ENCODE data around the gene TSHZ2. TPM values are rescaled to one million over a fixed set of nuclear protein-coding genes. Genes with fewer than 3 reads are reported as not detected.

TSHZ2 gene
- total RNA-seq, 2 donors from 2014 or later = 3.3 to 6.2 TPM

DNA sequence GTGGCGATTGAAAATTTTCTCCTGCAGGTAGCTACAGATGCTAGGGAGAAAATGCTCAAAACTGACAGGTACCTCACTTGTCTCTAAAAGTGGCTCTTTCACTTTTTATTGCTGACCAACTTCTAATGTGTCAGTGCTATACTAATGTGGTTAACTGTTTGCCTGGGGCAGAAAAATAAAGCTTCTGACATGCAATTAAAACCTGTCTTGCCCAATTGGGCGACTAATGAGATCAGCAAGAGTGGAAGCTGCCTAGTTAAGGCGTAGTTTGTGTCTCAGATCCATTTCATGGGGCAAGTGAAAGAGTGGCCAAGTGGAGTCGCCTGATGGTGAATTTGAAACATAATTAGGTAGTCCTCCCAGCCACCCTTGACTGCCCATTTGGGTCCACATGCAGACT, 193.3 kb downstream of the TSHZ2 start:
- Histone ChIP-seq H3K4me3 (no peak overlapping the region), H3K27me3 (no peaks in the 10 kb centered on the region), H3K36me3 (no peaks in the 10 kb centered on the region), H3K9me3 (no peaks in the 10 kb centered on the region), H3K27ac (no peak overlapping the region), H3K4me1 (no peaks in the 10 kb centered on the region)
- TF ChIP-seq, protein P1, sequence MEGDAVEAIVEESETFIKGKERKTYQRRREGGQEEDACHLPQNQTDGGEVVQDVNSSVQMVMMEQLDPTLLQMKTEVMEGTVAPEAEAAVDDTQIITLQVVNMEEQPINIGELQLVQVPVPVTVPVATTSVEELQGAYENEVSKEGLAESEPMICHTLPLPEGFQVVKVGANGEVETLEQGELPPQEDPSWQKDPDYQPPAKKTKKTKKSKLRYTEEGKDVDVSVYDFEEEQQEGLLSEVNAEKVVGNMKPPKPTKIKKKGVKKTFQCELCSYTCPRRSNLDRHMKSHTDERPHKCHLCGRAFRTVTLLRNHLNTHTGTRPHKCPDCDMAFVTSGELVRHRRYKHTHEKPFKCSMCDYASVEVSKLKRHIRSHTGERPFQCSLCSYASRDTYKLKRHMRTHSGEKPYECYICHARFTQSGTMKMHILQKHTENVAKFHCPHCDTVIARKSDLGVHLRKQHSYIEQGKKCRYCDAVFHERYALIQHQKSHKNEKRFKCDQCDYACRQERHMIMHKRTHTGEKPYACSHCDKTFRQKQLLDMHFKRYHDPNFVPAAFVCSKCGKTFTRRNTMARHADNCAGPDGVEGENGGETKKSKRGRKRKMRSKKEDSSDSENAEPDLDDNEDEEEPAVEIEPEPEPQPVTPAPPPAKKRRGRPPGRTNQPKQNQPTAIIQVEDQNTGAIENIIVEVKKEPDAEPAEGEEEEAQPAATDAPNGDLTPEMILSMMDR (IDR thresholded peaks at IDR 0.05) = no peak
- DNase-seq (ENCODE audit: low spot score) = no peak

DNA sequence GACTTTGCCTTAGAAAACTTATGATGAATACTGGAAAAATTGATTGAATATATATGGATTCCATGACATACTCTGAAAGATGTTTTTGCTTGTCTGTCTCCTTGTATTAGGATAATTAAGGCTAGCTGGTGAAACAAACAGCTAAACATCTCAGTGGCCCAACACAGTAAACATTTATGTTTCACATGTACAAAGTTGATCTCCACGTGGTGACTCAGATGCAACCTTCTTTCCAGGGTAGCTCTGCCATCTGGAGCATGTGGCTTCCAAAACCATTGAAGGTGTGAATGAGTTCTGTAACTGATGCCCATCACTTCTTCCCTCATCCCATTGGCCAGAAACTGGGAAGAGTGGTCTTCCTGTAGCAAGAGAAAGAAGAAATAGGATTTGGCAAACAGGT, 196.3 kb downstream of the TSHZ2 start:
- no peak for DNase-seq (ENCODE audit: low spot score)
- Histone ChIP-seq H3K4me3 (no peak overlapping the region), H3K9me3 (no peaks in the 10 kb centered on the region), H3K27ac (no peak overlapping the region), H3K36me3 (no peaks in the 10 kb centered on the region), H3K4me1 (no peaks in the 10 kb centered on the region), H3K27me3 (no peaks in the 10 kb centered on the region)
- TF ChIP-seq, protein P1 (IDR thresholded peaks at IDR 0.05) = no peak

DNA sequence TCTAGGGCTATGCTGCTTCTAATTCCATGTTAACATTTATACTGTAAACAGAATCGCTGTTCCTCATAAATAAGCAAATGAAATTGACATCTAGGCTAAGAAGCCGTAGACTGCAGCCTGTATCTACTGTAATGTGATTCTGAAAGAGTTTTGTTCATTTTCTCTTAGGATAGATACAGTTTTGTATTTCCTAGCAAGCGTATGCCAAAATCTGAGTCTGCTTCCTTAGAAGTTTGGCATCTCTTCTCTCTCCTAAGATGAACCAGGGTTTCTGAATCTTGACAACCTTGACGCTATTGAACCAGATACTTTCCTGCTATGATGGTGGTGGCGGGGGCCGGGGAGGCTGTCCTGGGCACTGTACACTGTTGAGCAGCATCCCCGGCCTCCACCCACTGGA, 198.0 kb downstream of the TSHZ2 start:
- Histone ChIP-seq H3K27ac (no peak overlapping the region), H3K36me3 (no peaks in the 10 kb centered on the region), H3K9me3 (no peaks in the 10 kb centered on the region), H3K27me3 (no peaks in the 10 kb centered on the region), H3K4me1 (no peaks in the 10 kb centered on the region), H3K4me3 (no peak overlapping the region)
- DNase-seq (ENCODE audit: low spot score) = no peak
- TF ChIP-seq, protein P1 (IDR thresholded peaks at IDR 0.05) = no peak

DNA sequence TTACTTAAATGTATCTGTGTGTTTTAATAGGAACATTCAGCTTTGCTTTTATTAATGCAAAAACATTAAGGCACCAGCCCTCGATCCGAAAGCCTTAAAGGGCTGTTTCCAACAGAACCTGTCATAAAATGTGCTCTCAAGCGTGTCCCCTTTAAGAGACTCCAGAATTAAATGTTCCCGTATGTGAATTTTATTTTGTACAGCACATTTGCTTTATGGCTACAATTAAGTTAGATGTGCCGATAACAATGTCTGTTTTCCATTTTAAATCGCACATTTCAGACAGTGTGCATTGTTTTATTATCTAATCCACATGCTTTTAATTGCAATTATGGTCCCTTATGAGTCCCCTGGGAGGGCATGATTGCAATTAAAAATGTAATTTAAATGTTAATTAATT, 198.9 kb downstream of the TSHZ2 start:
- no peak overlapping the region for H3K27ac ChIP-seq
- TF ChIP-seq, protein P1 (IDR thresholded peaks at IDR 0.05) = no peak
- H3K27me3 ChIP-seq = no peaks in the 10 kb centered on the region
- H3K36me3 ChIP-seq = no peaks in the 10 kb centered on the region
- no peaks in the 10 kb centered on the region for H3K9me3 ChIP-seq
- H3K4me3 ChIP-seq = no peak overlapping the region
- DNase-seq (ENCODE audit: low spot score) = no peak
- H3K4me1 ChIP-seq = no peaks in the 10 kb centered on the region

DNA sequence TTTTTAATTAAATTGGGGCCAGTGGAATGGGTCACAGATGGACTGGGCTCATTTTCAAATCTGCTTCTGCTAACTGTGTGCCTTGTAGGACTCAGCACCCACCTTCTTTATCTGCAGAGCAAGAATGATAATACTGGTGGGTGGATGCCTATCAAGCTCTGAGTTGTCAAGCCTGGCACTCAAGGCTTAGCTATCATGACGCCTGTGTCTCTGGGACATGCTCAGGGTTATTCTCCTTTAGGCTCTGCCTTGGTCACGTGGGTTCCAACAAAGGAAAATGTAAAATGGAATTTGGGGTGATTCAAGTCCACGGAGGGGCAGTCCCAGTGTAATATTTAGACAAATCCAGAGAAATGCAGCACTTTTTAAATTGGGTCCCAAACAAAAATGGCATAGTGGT, 202.3 kb downstream of the TSHZ2 start:
- Histone ChIP-seq H3K27ac (no peak overlapping the region), H3K36me3 (no peaks in the 10 kb centered on the region), H3K4me1 (no peaks in the 10 kb centered on the region), H3K4me3 (no peak overlapping the region), H3K27me3 (no peaks in the 10 kb centered on the region), H3K9me3 (no peaks in the 10 kb centered on the region)
- DNase-seq (ENCODE audit: low spot score) = no peak
- TF ChIP-seq, protein P1 (IDR thresholded peaks at IDR 0.05) = no peak

DNA sequence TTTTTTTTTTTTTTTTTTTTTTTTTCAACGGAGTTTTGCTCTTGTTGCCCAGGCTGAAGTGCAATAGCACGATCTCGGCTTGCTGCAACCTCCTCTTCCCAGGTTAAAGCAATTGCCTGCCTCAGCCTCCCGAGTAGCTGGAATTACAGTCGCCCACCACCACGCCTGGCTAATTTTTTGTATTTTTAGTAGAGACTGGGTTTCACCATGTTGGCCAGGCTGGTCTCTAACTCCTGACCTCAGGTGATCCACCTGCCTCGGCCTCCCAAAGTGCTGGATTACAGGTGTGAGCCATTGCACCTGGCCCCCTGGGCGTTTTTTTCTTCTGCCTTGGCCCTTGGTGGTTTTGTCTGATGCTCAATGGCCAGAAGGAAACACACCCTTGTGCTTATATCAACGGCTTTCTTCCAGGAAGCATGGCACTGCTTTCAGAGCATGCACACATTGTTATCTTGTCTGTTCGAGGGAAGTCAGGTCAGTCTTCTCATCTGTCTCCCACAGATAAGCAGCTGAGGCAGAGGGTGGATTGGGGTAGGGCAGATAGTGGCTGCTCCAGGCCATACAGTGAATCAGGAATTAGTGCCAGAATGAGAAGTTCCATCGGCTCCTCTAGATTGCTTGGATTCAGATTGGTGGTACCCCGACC, 203.1 kb downstream of the TSHZ2 start:
- H3K9me3 ChIP-seq = no peaks in the 10 kb centered on the region
- no peak for DNase-seq (ENCODE audit: low spot score)
- no peaks in the 10 kb centered on the region for H3K4me1 ChIP-seq
- TF ChIP-seq, protein P1 (IDR thresholded peaks at IDR 0.05) = no peak
- H3K36me3 ChIP-seq = no peaks in the 10 kb centered on the region
- no peaks in the 10 kb centered on the region for H3K27me3 ChIP-seq
- H3K27ac ChIP-seq = no peak overlapping the region
- H3K4me3 ChIP-seq = no peak overlapping the region
